Measurements from ENCODE around the gene S1PR3.

Gene S1PR3

GRCh38 chr9:89008055-89008743 is 16.9 kb downstream of the S1PR3 start:
- peaks cover 43% of the 10 kb centered on the region for H3K36me3 ChIP-seq (replicated peaks)
- in situ Hi-C loops (cut with HindIII; ENCODE audit: low pct_ligation_motif_present, low sequenced_read_pairs) = no loop called here
- H3K27ac ChIP-seq = no peak overlapping the region
- no peaks in the 10 kb centered on the region for H3K27me3 ChIP-seq (replicated peaks)
- no peak overlapping the region for H3K4me3 ChIP-seq (ENCODE audit: low read depth, low read length)
- no peak for TF ChIP-seq CTCF (IDR thresholded peaks at IDR 0.05; ENCODE audit: low read depth, low read length, missing control alignments)
- DNase-seq = no peak

GRCh38 chr9:89008744-89009545 is 17.7 kb downstream of the S1PR3 start:
- peaks cover 38% of the 10 kb centered on the region for H3K36me3 ChIP-seq (replicated peaks)
- H3K27me3 ChIP-seq (replicated peaks) = no peaks in the 10 kb centered on the region
- TF ChIP-seq CTCF (IDR thresholded peaks at IDR 0.05; ENCODE audit: low read depth, low read length, missing control alignments) = peak; percentile 63
- DNase-seq = no peak
- in situ Hi-C loops (cut with HindIII; ENCODE audit: low pct_ligation_motif_present, low sequenced_read_pairs) = no loop called here
- H3K27ac ChIP-seq = no peak overlapping the region
- H3K4me3 ChIP-seq (ENCODE audit: low read depth, low read length) = no peak overlapping the region

GRCh38 chr9:89009546-89009840 is 18.2 kb downstream of the S1PR3 start:
- Histone ChIP-seq H3K4me3 (ENCODE audit: low read depth, low read length) (no peak overlapping the region), H3K27me3 (replicated peaks) (no peaks in the 10 kb centered on the region), H3K36me3 (replicated peaks) (peaks cover 36% of the 10 kb centered on the region), H3K27ac (no peak overlapping the region)
- no peak for TF ChIP-seq CTCF (IDR thresholded peaks at IDR 0.05; ENCODE audit: low read depth, low read length, missing control alignments)
- no peak for DNase-seq
- in situ Hi-C loops (cut with HindIII; ENCODE audit: low pct_ligation_motif_present, low sequenced_read_pairs) = no loop called here

GRCh38 chr9:89010056-89010455 is 18.8 kb downstream of the S1PR3 start:
- DNase-seq = no peak
- Histone ChIP-seq H3K36me3 (replicated peaks) (peaks cover 32% of the 10 kb centered on the region), H3K4me3 (ENCODE audit: low read depth, low read length) (no peak overlapping the region), H3K27me3 (replicated peaks) (no peaks in the 10 kb centered on the region), H3K27ac (no peak overlapping the region)
- TF ChIP-seq CTCF (IDR thresholded peaks at IDR 0.05; ENCODE audit: low read depth, low read length, missing control alignments) = no peak
- in situ Hi-C loops (cut with HindIII; ENCODE audit: low pct_ligation_motif_present, low sequenced_read_pairs) = no loop called here

- Histone ChIP-seq H3K27ac (no peak overlapping the region), H3K36me3 (replicated peaks) (peaks cover 29% of the 10 kb centered on the region), H3K4me3 (ENCODE audit: low read depth, low read length) (no peak overlapping the region), H3K27me3 (replicated peaks) (no peaks in the 10 kb centered on the region)
- in situ Hi-C loops (cut with HindIII; ENCODE audit: low pct_ligation_motif_present, low sequenced_read_pairs) = no loop called here
- no peak for DNase-seq
- TF ChIP-seq CTCF (IDR thresholded peaks at IDR 0.05; ENCODE audit: low read depth, low read length, missing control alignments) = no peak
Measured at GRCh38 chr9:89010526-89011111, 19.4 kb downstream of the S1PR3 start.
